GM12878 (cell line): ENCODE data around the gene ELMO3.

ENCODE experiments used
- BMI1 ChIP-seq: fragments of 450-650 bp; IDR thresholded peaks from 2 replicates; pipeline ENCODE4 v1.6.1; 2016; ENCODE audit warnings: mild to moderate bottlenecking, moderate library complexity, borderline replicate concordance
- CTCF ChIP-seq, 3 experiments: IDR thresholded peaks in 2 of 3; conservative IDR thresholded peaks in 1 of 3; 2 replicates each; pipeline ENCODE4 v1.5.1; 2011; ENCODE audit warnings: low read depth in 3 of 3, low read length in 3 of 3, mild to moderate bottlenecking in 3 of 3, control low read depth in 2 of 3, moderate library complexity in 2 of 3, inconsistent platforms in 1 of 3, mixed read lengths in 1 of 3; ENCODE audit not compliant: control insufficient read depth in 2 of 3, insufficient read depth in 1 of 3; ENCODE audit errors: extremely low read depth in 1 of 3
- IKZF2 ChIP-seq, 2 experiments: fragments of 450-650 bp; IDR thresholded peaks; 2 replicates each; pipeline ENCODE4 v1.6.1; 2017; ENCODE audit warnings: mild to moderate bottlenecking in 2 of 2, moderate library complexity in 2 of 2

- no peak for TF ChIP-seq BMI1
- no peak for TF ChIP-seq IKZF2 (IDR thresholded peaks at IDR 0.05)
- TF ChIP-seq CTCF (IDR thresholded peaks at IDR 0.05 in 2 of 3, conservative IDR thresholded peaks at IDR 0.05 in 1 of 3; ENCODE audit: control insufficient read depth in 2 of 3, extremely low read depth in 1 of 3, insufficient read depth in 1 of 3, low read depth in 3 of 3, low read length in 3 of 3) = no peak
These were observed 16.8 kb downstream of the ELMO3 start for GRCh38 chr16:67215706-67216105.
